ES-I3 (cell line): ENCODE data around the gene RAB20.

Experiments
- H3K36me3 ChIP-seq: 2 replicates; pipeline ENCODE4 v1.6.1; 2013; ENCODE audit warnings: mild to moderate bottlenecking, low read length, control low read depth, moderate library complexity; ENCODE audit not compliant: insufficient read depth
- H3K4me1 ChIP-seq: 2 replicates; pipeline ENCODE4 v1.6.1; 2013; ENCODE audit warnings: mild to moderate bottlenecking, control low read depth, low read length; ENCODE audit not compliant: insufficient read depth
- H3K9ac ChIP-seq: 2 replicates; pipeline ENCODE4 v1.6.1; 2013; ENCODE audit warnings: low read depth, mild to moderate bottlenecking, low read length, moderate library complexity
- H3K9me3 ChIP-seq: 2 replicates; pipeline ENCODE4 v1.6.1; 2013; ENCODE audit warnings: mild to moderate bottlenecking, low read length, moderate library complexity; ENCODE audit not compliant: control insufficient read depth, insufficient read depth

The RAB20 gene

DNA sequence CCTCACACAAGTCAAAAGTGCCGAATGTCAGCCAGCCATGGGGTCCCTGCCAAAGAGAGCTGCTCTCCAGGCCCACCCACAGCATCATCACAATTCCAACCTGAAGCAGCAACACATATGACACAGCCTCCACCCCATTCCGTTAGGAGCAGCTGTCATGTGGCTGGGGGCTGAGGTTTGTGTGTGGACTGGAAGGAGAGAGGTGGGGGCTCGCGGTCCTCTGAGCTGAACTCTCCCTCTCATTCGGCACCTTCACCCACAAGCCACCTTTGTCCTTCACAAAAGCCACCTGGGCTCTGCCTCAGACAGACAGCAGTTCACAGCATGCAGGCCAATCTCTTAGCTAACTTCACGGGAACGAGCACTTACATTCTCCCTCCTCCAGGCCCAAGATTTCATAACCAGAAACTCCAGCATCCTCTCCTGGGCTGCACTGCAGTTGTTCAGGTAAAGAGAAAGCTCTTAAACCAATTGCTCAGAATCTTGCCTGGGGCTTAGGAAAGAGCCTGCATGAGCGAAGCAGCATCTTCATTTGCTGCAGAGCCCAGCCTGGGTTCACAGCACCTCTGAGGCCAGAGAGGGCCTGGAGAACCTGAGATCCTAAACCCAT lies 7.2 kb downstream of the RAB20 start:
- no peak overlapping the region for H3K9ac ChIP-seq
- peaks cover 7% of the 10 kb centered on the region; the same call in 1 of the 2 replicates for H3K36me3 ChIP-seq
- no peaks in the 10 kb centered on the region for H3K9me3 ChIP-seq
- peaks cover 2% of the 10 kb centered on the region; the same call in 1 of the 2 replicates for H3K4me1 ChIP-seq

GRCh38 chr13:110553417-110553816 lies 8.1 kb downstream of the RAB20 start:
- H3K4me1 ChIP-seq, result peaks cover 2% of the 10 kb centered on the region; the same call in 1 of the 2 replicates
- H3K9ac ChIP-seq, result no peak overlapping the region
- no peaks in the 10 kb centered on the region for H3K9me3 ChIP-seq
- peaks cover 7% of the 10 kb centered on the region; the same call in 1 of the 2 replicates for H3K36me3 ChIP-seq

DNA sequence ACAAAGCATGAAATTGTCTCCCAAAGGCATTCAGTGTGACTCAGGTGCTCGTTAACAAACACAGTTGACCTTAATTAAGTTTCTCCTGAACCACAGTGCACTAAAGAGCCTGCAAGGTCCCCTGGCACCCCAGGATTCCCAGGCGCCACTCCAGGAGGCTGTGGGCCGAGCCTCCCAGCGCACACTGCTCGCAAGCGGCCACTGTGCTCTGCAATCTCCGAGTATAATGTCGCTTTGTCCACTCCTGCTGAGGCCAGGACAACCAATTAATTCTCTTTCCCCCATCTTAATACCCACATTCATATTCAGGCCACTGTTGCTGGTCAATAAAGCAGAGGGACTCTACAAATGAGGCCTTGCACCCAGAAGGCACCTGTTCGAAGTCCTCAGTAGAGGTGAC lies 8.8 kb downstream of the RAB20 start:
- Histone ChIP-seq H3K4me1 (peaks cover 2% of the 10 kb centered on the region; the same call in 1 of the 2 replicates), H3K9ac (no peak overlapping the region), H3K9me3 (no peaks in the 10 kb centered on the region), H3K36me3 (peaks cover 7% of the 10 kb centered on the region; the same call in 1 of the 2 replicates)

DNA sequence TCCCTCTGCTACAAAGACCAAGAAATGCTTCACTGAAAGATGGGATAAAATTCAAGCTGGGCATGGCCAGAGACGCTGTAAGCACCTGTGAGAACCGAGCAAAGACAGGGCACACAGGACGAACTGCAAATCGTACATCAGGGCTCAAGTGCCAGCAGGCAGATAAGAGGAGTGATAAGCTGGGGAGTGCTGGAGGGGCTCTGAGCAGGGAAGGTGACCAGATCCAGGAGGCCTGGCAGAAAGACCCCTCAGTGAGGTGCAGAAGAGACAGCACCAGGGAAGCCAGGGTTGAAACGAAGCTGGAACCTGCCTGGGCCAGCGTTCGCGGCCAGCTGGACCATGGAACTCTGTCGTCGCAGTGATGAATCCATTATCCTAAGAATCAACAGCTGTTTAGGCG lies 10.2 kb downstream of the RAB20 start:
- Histone ChIP-seq H3K36me3 (peaks cover 7% of the 10 kb centered on the region), H3K9ac (no peak overlapping the region), H3K9me3 (no peaks in the 10 kb centered on the region), H3K4me1 (peaks cover 2% of the 10 kb centered on the region; the same call in 1 of the 2 replicates)

GRCh38 chr13:110549795-110550160 lies 11.7 kb downstream of the RAB20 start:
- peaks cover 9% of the 10 kb centered on the region for H3K36me3 ChIP-seq
- H3K9ac ChIP-seq, result no peak overlapping the region

GRCh38 chr13:110548891-110549794 lies 12.4 kb downstream of the RAB20 start:
- H3K4me1 ChIP-seq, result no peaks in the 10 kb centered on the region
- H3K9ac ChIP-seq, result no peak overlapping the region
- H3K36me3 ChIP-seq, result peaks cover 9% of the 10 kb centered on the region
- H3K9me3 ChIP-seq, result peaks cover 2% of the 10 kb centered on the region; the same call in 1 of the 2 replicates

More at GRCh38 chr13:110549795-110550160, 11.7 kb downstream of the RAB20 start:
- Histone ChIP-seq H3K9me3 (peaks cover 2% of the 10 kb centered on the region; the same call in 1 of the 2 replicates), H3K4me1 (peaks cover 2% of the 10 kb centered on the region; the same call in 1 of the 2 replicates)

DNA sequence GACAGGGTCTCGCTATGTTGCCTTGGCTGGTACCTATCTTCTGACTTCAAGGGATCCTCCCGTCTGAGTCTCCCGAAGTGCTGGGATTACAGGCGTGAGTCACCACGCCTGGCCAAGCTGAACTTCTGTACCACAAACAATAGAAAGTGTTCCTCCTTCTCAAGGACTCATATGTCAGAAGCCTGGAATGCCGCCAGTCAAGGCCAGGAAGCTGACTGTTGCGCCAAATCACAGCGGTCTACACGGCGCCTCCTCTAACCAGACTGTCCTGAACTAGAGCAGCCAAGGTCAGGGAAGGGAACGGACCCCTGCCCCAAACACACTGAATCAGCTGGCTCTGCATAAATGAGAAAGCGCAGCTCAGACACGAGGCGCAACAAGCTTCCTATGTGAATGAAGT lies 14.6 kb downstream of the RAB20 start:
- peaks cover 2% of the 10 kb centered on the region; the same call in 1 of the 2 replicates for H3K9me3 ChIP-seq
- H3K9ac ChIP-seq, result no peak overlapping the region
- peaks cover 13% of the 10 kb centered on the region for H3K36me3 ChIP-seq
- H3K4me1 ChIP-seq, result no peaks in the 10 kb centered on the region

GRCh38 chr13:110546378-110546777 lies 15.1 kb downstream of the RAB20 start:
- H3K9ac ChIP-seq, result no peak overlapping the region
- 0 out of 2 replicates have a peak, but pooled peaks cover 2% of the 10 kb centered on the region for H3K4me1 ChIP-seq
- peaks cover 13% of the 10 kb centered on the region for H3K36me3 ChIP-seq
- peaks cover 2% of the 10 kb centered on the region; the same call in 1 of the 2 replicates for H3K9me3 ChIP-seq

- Histone ChIP-seq H3K36me3 (peaks cover 13% of the 10 kb centered on the region), H3K4me1 (0 out of 2 replicates have a peak, but pooled peaks cover 7% of the 10 kb centered on the region), H3K9me3 (peaks cover 2% of the 10 kb centered on the region; the same call in 1 of the 2 replicates), H3K9ac (no peak overlapping the region)
Measured at GRCh38 chr13:110542169-110542796, 19.2 kb downstream of the RAB20 start.

DNA sequence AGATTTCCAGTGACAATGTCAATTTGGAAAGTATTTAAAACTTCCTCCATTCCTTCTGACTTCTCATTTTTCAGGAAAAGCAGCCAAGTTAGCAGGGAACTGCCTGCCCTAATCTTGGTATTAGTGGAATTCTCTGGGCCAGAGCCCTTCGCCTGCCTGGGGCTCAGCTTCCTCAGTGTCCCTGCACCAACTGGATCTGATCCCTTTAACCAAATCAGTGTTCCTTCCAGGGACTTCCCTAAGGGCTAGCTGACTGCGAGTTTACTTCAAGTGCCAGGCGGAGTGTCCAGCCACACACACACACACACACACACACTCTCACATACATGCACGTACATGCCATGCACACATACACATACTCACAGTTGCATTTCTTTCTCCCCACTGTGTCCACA lies 20.0 kb downstream of the RAB20 start:
- H3K36me3 ChIP-seq, result peaks cover 8% of the 10 kb centered on the region; the same call in 1 of the 2 replicates
- 0 out of 2 replicates have a peak, but pooled peaks cover 7% of the 10 kb centered on the region for H3K4me1 ChIP-seq
- H3K9me3 ChIP-seq, result peaks cover 2% of the 10 kb centered on the region; the same call in 1 of the 2 replicates
- no peak overlapping the region for H3K9ac ChIP-seq

DNA sequence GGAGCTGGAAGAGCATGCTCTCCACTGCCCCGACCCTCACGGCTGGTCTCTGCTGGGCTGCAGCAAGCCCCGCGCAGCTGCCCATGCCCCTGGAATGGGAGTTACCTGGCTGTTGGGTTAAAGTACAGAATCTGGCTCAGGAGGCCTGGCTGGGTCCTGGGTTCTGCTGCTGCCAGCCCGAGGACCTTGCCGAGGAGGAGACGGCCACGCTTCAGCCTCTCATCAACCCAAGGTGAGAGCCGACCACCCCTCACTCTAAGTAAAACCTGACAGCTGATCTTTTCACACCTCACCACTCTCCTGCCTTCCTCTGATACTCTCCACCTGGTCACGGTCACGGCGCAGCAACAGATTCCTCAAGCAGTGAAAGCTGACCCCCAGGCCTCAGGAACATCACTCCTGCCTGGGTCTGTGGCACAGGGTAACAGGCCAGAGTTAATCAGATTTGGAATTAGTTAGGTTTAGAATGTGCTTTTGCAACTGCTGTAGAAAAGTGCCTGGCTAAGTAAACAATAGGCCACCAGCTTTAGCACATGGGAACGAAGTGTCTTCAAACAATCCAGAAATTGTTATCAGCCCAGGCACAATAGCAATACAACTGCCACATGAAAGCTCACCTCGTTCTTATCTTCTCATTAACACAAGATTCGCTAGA lies 20.5 kb downstream of the RAB20 start:
- Histone ChIP-seq H3K4me1 (0 out of 2 replicates have a peak, but pooled peaks cover 7% of the 10 kb centered on the region), H3K9ac (no peak overlapping the region), H3K9me3 (peaks cover 2% of the 10 kb centered on the region; the same call in 1 of the 2 replicates), H3K36me3 (peaks cover 5% of the 10 kb centered on the region; the same call in 1 of the 2 replicates)

DNA sequence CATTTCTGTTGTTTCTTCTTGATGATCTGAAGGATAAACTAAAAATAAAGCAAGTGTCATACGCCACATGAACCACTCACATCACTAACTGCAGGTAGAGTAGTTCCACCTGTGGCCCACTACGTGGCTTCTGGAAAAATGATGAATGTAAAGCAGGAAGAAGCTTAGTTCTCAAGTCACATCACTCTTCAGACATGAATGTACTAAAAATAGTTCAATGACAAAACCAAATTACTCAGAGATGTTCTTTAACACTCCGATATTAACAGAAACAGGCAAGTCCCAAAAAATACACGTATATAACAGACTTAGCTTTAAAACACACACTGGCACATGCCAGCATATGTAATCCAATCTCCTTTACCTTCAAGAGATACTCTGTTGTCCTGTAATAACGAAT lies 21.6 kb downstream of the RAB20 start:
- no peak overlapping the region for H3K9ac ChIP-seq
- H3K36me3 ChIP-seq, result peaks cover 5% of the 10 kb centered on the region; the same call in 1 of the 2 replicates
- 0 out of 2 replicates have a peak, but pooled peaks cover 7% of the 10 kb centered on the region for H3K4me1 ChIP-seq
- no peaks in the 10 kb centered on the region for H3K9me3 ChIP-seq

DNA sequence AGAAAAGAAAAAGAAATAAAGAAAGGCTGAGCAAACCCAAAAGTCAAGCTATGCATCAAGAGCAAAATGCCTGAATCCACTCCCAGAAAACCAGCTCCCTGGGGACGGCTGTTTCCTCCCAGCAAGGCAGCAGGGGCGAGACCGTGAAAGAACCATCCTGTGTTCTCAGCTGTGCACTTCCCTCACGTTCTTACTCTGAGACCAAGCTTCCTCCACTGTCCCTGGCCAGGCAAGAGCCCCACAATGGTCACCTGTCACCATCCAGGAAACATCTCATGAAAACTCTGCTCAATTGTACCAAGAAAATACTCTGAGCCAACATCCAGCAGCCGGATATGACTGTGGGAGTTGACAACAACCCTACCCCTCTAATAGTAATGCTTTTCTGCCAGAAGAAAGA lies 22.9 kb downstream of the RAB20 start:
- Histone ChIP-seq H3K9ac (no peak overlapping the region), H3K4me1 (0 out of 2 replicates have a peak, but pooled peaks cover 7% of the 10 kb centered on the region), H3K36me3 (peaks cover 2% of the 10 kb centered on the region; the same call in 1 of the 2 replicates), H3K9me3 (no peaks in the 10 kb centered on the region)
